HL-60 (cell line): ENCODE results near the gene MTMR1.

Experiments
- DNase-seq, 2 experiments: peaks; one replicate each; pipeline ENCODE4 v3.0.0-alpha.2; 2010 to 2020; ENCODE audit warnings: low read depth in 1 of 2, low spot score in 1 of 2
- H3K27ac ChIP-seq: fragments of 250-450 bp; sonication (Bioruptor Pico); replicated peaks from 2 replicates; pipeline ENCODE4 v1.5.1; 2020; ENCODE audit warnings: mild to moderate bottlenecking, moderate library complexity
- H3K27me3 ChIP-seq: fragments of 250-450 bp; sonication (Bioruptor Pico); 2 replicates; pipeline ENCODE4 v1.5.1; 2021; ENCODE audit warnings: mild to moderate bottlenecking, moderate library complexity; ENCODE audit not compliant: insufficient read depth, poor library complexity, severe bottlenecking
- H3K4me3 ChIP-seq: replicated peaks from 2 replicates; pipeline ENCODE4 v1.5.1; 2011; ENCODE audit warnings: mild to moderate bottlenecking, control low read depth, low read length; ENCODE audit not compliant: insufficient read depth
- GABPA ChIP-seq: IDR thresholded peaks from 2 replicates; pipeline ENCODE4 v1.6.1; 2012; ENCODE audit warnings: low read depth
- POLR2AphosphoS5 ChIP-seq: IDR thresholded peaks from 2 replicates; pipeline ENCODE4 v1.6.1; 2012; ENCODE audit warnings: low read depth
- SPI1 ChIP-seq: IDR thresholded peaks from 2 replicates; pipeline ENCODE4 v1.6.1; 2012; ENCODE audit warnings: low read depth, mild to moderate bottlenecking, borderline replicate concordance
- TF ChIP-seq, protein P1 (sequence below): IDR thresholded peaks from one replicate; pipeline ENCODE4 v1.5.1; 2011; ENCODE audit warnings: low read length, control low read depth, inconsistent platforms; ENCODE audit not compliant: insufficient read depth
- TF ChIP-seq, protein P2 (sequence below): IDR thresholded peaks from 2 replicates; pipeline ENCODE4 v1.6.1; 2012; ENCODE audit warnings: low read depth; ENCODE audit not compliant: insufficient replicate concordance

MTMR1 gene

DNA sequence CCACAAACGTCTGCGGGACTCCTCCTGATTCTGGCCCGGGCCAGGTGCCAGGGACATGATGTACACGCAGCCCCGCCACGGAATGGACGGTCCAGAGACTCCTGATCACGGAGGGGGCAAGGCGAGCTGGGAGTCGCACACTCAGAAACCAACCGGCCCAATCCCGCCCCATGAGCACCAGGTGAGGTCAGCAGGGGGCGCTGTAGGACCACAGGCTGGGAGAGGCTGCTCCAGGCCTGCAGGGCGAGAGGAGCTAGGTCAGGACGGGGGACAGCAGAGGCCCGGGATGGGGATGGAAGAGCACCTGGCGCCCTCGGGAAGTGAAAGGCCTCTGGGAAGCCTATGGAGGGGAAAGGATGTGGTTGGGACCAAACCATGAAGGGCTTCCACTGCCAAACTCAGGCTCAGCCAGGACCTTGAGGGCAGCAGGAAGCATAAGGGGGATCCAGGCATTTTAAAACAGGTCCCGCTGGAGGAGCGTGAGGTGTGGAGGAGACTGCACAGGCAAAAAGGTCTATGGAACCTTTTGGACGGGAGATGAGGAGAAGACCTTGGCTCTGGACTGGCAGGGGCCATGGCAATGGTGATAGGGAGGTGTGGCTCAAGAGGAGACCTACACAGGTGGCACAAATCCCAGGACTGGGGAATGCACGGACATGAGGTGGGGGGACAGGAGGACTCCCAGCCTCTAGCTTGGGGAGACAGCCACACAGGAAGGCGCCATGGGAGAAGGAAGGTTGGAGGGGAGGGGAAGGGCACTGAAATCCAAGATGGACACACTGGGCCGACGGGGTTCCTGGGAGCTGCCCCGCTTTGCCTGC, 79.2 kb downstream of the MTMR1 start:
- peak; percentile 29 to 74 for DNase-seq
- no peak overlapping the region for H3K4me3 ChIP-seq
- H3K27me3 ChIP-seq, result no peaks in the 10 kb centered on the region
- TF ChIP-seq, protein P1, sequence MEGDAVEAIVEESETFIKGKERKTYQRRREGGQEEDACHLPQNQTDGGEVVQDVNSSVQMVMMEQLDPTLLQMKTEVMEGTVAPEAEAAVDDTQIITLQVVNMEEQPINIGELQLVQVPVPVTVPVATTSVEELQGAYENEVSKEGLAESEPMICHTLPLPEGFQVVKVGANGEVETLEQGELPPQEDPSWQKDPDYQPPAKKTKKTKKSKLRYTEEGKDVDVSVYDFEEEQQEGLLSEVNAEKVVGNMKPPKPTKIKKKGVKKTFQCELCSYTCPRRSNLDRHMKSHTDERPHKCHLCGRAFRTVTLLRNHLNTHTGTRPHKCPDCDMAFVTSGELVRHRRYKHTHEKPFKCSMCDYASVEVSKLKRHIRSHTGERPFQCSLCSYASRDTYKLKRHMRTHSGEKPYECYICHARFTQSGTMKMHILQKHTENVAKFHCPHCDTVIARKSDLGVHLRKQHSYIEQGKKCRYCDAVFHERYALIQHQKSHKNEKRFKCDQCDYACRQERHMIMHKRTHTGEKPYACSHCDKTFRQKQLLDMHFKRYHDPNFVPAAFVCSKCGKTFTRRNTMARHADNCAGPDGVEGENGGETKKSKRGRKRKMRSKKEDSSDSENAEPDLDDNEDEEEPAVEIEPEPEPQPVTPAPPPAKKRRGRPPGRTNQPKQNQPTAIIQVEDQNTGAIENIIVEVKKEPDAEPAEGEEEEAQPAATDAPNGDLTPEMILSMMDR, result peak; percentile 30
- TF ChIP-seq GABPA, result no peak
- H3K27ac ChIP-seq, result no peak overlapping the region

DNA sequence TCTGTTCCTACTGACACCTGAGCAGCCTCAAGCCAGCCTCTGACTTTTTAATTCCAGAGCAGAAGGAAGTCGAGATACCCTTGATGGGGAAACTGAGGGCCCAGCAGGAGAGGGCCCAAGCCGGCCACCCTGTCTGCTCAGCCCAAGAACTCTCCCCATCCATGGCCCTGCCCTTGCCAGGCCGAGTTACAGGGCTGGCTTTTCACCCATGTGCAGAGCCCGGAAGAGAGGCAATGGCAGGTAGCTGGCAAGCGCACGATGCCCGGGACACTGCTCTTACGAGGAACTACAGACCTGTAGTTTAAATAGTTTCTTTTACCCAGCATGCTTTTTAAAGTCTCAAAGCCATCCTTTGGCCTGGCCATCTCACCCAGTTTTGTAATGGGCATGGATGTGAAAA, 79.9 kb downstream of the MTMR1 start:
- no peak overlapping the region for H3K27ac ChIP-seq
- DNase-seq, result no peak
- TF ChIP-seq, protein P2, sequence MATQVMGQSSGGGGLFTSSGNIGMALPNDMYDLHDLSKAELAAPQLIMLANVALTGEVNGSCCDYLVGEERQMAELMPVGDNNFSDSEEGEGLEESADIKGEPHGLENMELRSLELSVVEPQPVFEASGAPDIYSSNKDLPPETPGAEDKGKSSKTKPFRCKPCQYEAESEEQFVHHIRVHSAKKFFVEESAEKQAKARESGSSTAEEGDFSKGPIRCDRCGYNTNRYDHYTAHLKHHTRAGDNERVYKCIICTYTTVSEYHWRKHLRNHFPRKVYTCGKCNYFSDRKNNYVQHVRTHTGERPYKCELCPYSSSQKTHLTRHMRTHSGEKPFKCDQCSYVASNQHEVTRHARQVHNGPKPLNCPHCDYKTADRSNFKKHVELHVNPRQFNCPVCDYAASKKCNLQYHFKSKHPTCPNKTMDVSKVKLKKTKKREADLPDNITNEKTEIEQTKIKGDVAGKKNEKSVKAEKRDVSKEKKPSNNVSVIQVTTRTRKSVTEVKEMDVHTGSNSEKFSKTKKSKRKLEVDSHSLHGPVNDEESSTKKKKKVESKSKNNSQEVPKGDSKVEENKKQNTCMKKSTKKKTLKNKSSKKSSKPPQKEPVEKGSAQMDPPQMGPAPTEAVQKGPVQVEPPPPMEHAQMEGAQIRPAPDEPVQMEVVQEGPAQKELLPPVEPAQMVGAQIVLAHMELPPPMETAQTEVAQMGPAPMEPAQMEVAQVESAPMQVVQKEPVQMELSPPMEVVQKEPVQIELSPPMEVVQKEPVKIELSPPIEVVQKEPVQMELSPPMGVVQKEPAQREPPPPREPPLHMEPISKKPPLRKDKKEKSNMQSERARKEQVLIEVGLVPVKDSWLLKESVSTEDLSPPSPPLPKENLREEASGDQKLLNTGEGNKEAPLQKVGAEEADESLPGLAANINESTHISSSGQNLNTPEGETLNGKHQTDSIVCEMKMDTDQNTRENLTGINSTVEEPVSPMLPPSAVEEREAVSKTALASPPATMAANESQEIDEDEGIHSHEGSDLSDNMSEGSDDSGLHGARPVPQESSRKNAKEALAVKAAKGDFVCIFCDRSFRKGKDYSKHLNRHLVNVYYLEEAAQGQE, result no peak
- TF ChIP-seq, protein P1, result no peak
- no peak for TF ChIP-seq POLR2AphosphoS5
- TF ChIP-seq GABPA, result no peak
- no peak for TF ChIP-seq SPI1

DNA sequence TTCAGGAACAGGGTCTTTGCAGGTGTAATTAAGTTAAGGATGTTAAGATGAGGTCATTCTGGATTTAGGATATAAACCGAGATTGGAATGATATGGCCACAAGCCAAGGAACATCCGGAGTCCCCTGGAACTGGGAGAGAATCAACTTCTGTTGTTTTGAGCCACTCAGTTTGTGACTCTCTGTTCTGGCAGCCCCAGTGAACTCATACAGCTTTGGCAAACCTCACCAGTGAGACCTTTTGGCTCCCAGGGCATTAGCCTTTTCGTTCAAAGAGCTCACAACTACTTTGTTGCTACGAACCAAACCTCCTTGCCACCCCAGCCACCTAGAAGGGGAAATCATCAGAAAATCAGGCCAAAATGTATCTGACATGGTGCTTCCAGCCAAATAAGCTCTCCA, 80.4 kb downstream of the MTMR1 start:
- no peak overlapping the region for H3K4me3 ChIP-seq
- no peak overlapping the region for H3K27ac ChIP-seq
- H3K27me3 ChIP-seq, result no peaks in the 10 kb centered on the region
- TF ChIP-seq SPI1 (no peak), POLR2AphosphoS5 (no peak), GABPA (no peak)
- TF ChIP-seq, protein P1, result no peak
- TF ChIP-seq, protein P2, result no peak
- no peak for DNase-seq

More for the DNA sequence above, 79.9 kb downstream of the MTMR1 start:
- Histone ChIP-seq H3K27me3 (no peaks in the 10 kb centered on the region), H3K4me3 (no peak overlapping the region)
